PC-9 (cell line): ENCODE data around the gene CDC14B. TPM values are rescaled to one million over a fixed set of nuclear protein-coding genes. Genes with fewer than 3 reads are reported as not detected.

Experiments
- BruUV-seq: library from RNA; stranded (reverse); fragments of 400-500 nt; replicated peaks from 2 replicates; lab custom pipeline; 2021; lab: Mats Ljungman, UMichigan
- CTCF ChIA-PET: fragments of 300-600 bp; sonication (Branson Sonifier 250); formaldehyde crosslinking; loops from one replicate; lab custom pipeline; 2022; ENCODE audit warnings: antibody characterized with exemption; lab: Charles Lee
- POLR2A ChIA-PET: fragments of 300-600 bp; sonication (Branson Sonifier 250); formaldehyde crosslinking; loops from one replicate; lab custom pipeline; 2022; ENCODE audit warnings: antibody characterized with exemption; ENCODE audit not compliant: unreplicated experiment; lab: Charles Lee
- DNase-seq, 2 experiments: peaks; one replicate each; pipeline versions ENCODE4 v3.0.0 to v3.0.0-alpha.2; 2015 to 2022; ENCODE audit warnings: mixed read lengths in 1 of 2
- H2AFZ ChIP-seq: fragments of 200-600 bp; sonication (generic); 2 replicates; pipeline ENCODE4 v1.8.1; 2017; ENCODE audit warnings: antibody characterized with exemption
- H3F3A ChIP-seq: fragments of 200-600 bp; sonication (generic); 2 replicates; pipeline ENCODE4 v1.8.1; 2017; ENCODE audit warnings: antibody characterized with exemption, mild to moderate bottlenecking, low read depth; ENCODE audit not compliant: insufficient read depth
- H3K27ac ChIP-seq: fragments of 200-600 bp; sonication (generic); 2 replicates; pipeline ENCODE4 v1.6.1; 2016; ENCODE audit warnings: mixed run types
- H3K27me3 ChIP-seq: fragments of 200-600 bp; sonication (generic); 2 replicates; pipeline ENCODE4 v1.6.1; 2016; ENCODE audit warnings: low read depth, mixed run types; ENCODE audit not compliant: insufficient read depth
- H3K36me3 ChIP-seq: fragments of 200-600 bp; sonication (generic); 2 replicates; pipeline ENCODE4 v1.6.1; 2016; ENCODE audit warnings: low read depth, mixed run types
- H3K4me1 ChIP-seq: fragments of 200-600 bp; sonication (generic); replicated peaks from 2 replicates; pipeline ENCODE4 v1.6.1; 2016; ENCODE audit warnings: mixed run types; ENCODE audit not compliant: insufficient read depth
- H3K4me2 ChIP-seq: fragments of 200-600 bp; sonication (generic); 2 replicates; pipeline ENCODE4 v1.6.1; 2017; ENCODE audit warnings: mixed run types
- H3K4me3 ChIP-seq: fragments of 200-600 bp; sonication (generic); 2 replicates; pipeline ENCODE4 v1.6.1; 2016; ENCODE audit warnings: mixed run types
- H3K79me2 ChIP-seq: fragments of 200-600 bp; sonication (generic); 2 replicates; pipeline ENCODE4 v1.6.1; 2017; ENCODE audit warnings: low read depth, mixed run types
- H3K9me2 ChIP-seq: fragments of 200-600 bp; sonication (generic); 2 replicates; pipeline ENCODE4 v1.8.1; 2017; ENCODE audit warnings: mild to moderate bottlenecking; ENCODE audit not compliant: insufficient read depth
- H3K9me3 ChIP-seq: fragments of 200-600 bp; sonication (generic); 2 replicates; pipeline ENCODE4 v1.8.1; 2016; ENCODE audit warnings: low read depth; ENCODE audit not compliant: insufficient read depth
- H4K20me1 ChIP-seq: fragments of 200-600 bp; sonication (generic); 2 replicates; pipeline ENCODE4 v1.8.1; 2017; ENCODE audit not compliant: insufficient read depth
- EZH2 ChIP-seq: fragments of 200-600 bp; sonication (generic); IDR thresholded peaks from 2 replicates; pipeline ENCODE4 v1.8.0; 2017; ENCODE audit warnings: antibody characterized with exemption, low read depth
- intact Hi-C: fragments of 100-400 bp; cut with micrococcal nuclease; formaldehyde crosslinking; loops from one replicate; pipeline ENCODE4 v1.10.0; 2022; ENCODE audit not compliant: unreplicated experiment
- total RNA-seq: library from RNA; stranded (reverse); gene quantifications from 2 replicates; pipeline ENCODE4 v1.2.3, GENCODE V29; 2021
- TF ChIP-seq, protein P1 (sequence below): fragments of 200-600 bp; sonication (generic); conservative IDR thresholded peaks from 2 replicates; pipeline ENCODE4 v1.6.1; 2017; ENCODE audit warnings: mixed run types, antibody characterized with exemption, mild to moderate bottlenecking, moderate library complexity

CDC14B gene
- total RNA-seq, 1 experiment from 2014 or later: 47.2 TPM

DNA sequence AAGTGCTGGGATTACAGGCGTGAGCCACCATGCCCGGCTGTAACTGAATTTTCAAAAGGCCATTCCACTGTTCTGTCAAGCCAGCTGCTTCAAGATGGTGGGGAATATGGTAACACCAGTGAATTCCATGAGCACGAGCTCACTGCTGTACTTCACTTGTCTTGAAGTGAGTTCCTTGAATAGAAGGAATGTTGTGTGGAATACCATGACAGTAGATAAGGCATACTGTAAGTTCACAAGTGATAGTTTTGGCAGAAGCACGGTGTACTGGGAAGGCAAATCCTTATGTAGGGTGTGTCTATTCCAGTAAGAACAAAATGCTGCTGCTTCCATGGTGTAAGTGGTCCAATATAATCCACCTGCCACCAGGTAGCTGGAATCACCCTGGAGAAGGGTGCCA lies 42.1 kb upstream of the CDC14B start:
- no TSS peak for BruUV-seq
- POLR2A ChIA-PET: no interaction called here
- Histone ChIP-seq H3K9me2 (no peaks in the 10 kb centered on the region), H3K9me3 (no peaks in the 10 kb centered on the region), H3K4me2 (no peak overlapping the region), H3K36me3 (no peaks in the 10 kb centered on the region), H3K4me3 (no peak overlapping the region), H2AFZ (no peak overlapping the region), H3K79me2 (no peaks in the 10 kb centered on the region), H3K27ac (no peak overlapping the region), H3K27me3 (no peaks in the 10 kb centered on the region), H3F3A (no peaks in the 10 kb centered on the region; the same call in 1 of the 2 replicates), H4K20me1 (no peaks in the 10 kb centered on the region), H3K4me1 (0 out of 2 replicates have a peak, but pooled peaks cover 4% of the 10 kb centered on the region)
- no peak for TF ChIP-seq EZH2
- TF ChIP-seq, protein P1, sequence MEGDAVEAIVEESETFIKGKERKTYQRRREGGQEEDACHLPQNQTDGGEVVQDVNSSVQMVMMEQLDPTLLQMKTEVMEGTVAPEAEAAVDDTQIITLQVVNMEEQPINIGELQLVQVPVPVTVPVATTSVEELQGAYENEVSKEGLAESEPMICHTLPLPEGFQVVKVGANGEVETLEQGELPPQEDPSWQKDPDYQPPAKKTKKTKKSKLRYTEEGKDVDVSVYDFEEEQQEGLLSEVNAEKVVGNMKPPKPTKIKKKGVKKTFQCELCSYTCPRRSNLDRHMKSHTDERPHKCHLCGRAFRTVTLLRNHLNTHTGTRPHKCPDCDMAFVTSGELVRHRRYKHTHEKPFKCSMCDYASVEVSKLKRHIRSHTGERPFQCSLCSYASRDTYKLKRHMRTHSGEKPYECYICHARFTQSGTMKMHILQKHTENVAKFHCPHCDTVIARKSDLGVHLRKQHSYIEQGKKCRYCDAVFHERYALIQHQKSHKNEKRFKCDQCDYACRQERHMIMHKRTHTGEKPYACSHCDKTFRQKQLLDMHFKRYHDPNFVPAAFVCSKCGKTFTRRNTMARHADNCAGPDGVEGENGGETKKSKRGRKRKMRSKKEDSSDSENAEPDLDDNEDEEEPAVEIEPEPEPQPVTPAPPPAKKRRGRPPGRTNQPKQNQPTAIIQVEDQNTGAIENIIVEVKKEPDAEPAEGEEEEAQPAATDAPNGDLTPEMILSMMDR: no peak
- no peak for DNase-seq
- intact Hi-C loops: no loop called here
- CTCF ChIA-PET: no interaction called here

DNA sequence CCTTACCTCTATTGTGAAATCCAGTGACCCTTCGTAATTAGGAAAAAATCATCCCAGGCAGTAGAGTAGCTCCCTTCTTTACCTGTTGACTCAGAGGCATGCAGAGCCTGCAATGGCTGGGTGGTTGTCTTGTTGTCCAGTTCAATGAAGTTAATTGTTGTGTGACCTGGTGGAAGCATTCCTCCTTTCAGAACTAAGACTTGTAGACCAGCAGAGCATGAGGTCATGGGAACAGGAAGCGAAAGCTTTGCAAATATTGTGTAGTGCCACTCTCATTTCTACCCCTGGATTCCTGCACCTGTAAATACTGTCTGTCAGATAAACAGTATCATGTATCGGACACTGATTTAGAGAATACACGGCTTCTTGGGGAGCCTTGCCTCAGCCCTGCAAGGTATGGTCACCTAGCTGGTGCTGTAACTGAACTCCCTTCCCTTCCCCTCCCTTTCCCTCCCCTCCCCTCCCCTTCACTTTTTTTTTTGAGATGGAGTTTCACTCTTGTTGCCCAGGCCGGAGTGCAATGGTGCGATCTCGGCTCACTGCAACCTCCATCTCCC lies 41.1 kb upstream of the CDC14B start:
- Histone ChIP-seq H3K27me3 (no peaks in the 10 kb centered on the region), H3K36me3 (no peaks in the 10 kb centered on the region), H3K4me2 (no peak overlapping the region), H3F3A (peaks cover 7% of the 10 kb centered on the region; the same call in 1 of the 2 replicates), H4K20me1 (no peaks in the 10 kb centered on the region), H3K9me3 (no peaks in the 10 kb centered on the region), H3K9me2 (no peaks in the 10 kb centered on the region), H3K4me1 (peaks cover 10% of the 10 kb centered on the region; the same call in 1 of the 2 replicates), H3K79me2 (no peaks in the 10 kb centered on the region), H3K4me3 (no peak overlapping the region), H3K27ac (no peak overlapping the region), H2AFZ (no peak overlapping the region)
- ChIA-PET POLR2A (no interaction called here), CTCF (interaction anchor here (0.6 to 0.7 kb wide), 2 partner anchors 173 to 205 kb away, joined by 3 to 4 read pairs; no protein-coding TSS in a partner anchor)
- intact Hi-C loops: no loop called here
- TF ChIP-seq EZH2: no peak
- TF ChIP-seq, protein P1: no peak
- BruUV-seq: no TSS peak
- no peak for DNase-seq

DNA sequence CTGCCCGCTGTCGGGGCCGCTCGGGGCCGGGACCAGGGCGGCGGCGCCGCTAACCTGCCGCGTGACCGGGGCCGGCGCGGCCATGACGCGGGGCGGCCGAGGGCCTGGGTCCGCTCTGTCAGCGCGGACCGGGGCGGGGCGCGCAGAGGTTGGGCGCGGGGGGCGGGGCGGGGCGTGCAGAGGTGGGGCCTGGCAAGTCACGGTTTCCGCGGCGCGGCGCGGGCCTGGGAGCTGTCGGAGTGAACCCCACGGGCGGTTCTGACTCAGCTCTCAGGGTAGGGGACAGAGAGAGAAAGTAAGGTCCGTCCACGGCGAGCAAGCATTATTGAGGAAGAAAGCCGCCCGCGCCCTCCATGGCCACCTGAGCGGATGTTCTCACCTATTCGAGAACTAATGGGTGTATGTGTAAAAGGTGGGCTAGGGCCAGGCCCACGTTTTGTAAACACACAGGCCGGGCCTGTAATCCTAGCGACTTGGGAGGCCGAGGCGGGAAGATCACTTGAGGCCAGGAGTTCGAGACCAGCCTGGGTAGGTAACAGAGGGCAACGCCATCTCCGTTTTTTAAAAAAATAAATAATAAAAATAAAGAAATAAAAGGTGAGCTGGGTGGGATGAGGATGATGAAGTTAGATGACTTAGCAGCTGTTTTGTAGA lies 35.7 kb upstream of the CDC14B start, which contains the start of gene PRXL2C:
PRXL2C (minus strand) TSS at position 120 of the 654 bp plus-strand sequence; CDS start at position 84, 36 bp downstream.
- Histone ChIP-seq H4K20me1 (no peaks in the 10 kb centered on the region), H2AFZ (peak within 1 kb of the TSS; percentile 83), H3K79me2 (no peaks in the 10 kb centered on the region), H3K27me3 (no peaks in the 10 kb centered on the region), H3K4me1 (peaks cover 17% of the 10 kb centered on the region), H3K9me2 (no peaks in the 10 kb centered on the region), H3K27ac (peak within 1 kb of the TSS; percentile 66), H3K4me3 (peak within 1 kb of the TSS; percentile 84), H3K36me3 (no peaks in the 10 kb centered on the region), H3F3A (peaks cover 33% of the 10 kb centered on the region), H3K4me2 (peak within 1 kb of the TSS; percentile 76), H3K9me3 (no peaks in the 10 kb centered on the region)
- no peak for DNase-seq
- intact Hi-C loops: loop anchor here (2.0 to 10.0 kb wide), 3 partner anchors 89 to 241 kb away; partner anchors contain the start of gene ZNF367
- BruUV-seq: no TSS peak
- CTCF ChIA-PET: interaction anchor here (0.6 to 1.2 kb wide), 2 partner anchors 10 to 36 kb away, joined by 3 to 4 read pairs; no protein-coding TSS in a partner anchor
- POLR2A ChIA-PET: interaction anchor here (0.6 to 1.3 kb wide), 3 partner anchors 20 to 419 kb away, joined by 3 to 11 read pairs (median 5); no protein-coding TSS in a partner anchor
- TF ChIP-seq EZH2: no peak
- TF ChIP-seq, protein P1: no peak
